ENCODE data around the gene CBFA2T3.
"Not testable (repeated sequence)": the region's sequence is repeated elsewhere in the genome, so short reads cannot be mapped to it uniquely, and the experiment has no call there.

The CBFA2T3 gene

GRCh38 chr16:88977018-88977811, at the start of gene CBFA2T3:
Gene CBFA2T3, minus strand, starts transcription at chr16:88977207. Its CDS starts 400 bp downstream, at chr16:88976807.
- DNase-seq: peak; percentile 4 to 44

GRCh38 chr16:89026121-89026612, 49.2 kb upstream of the CBFA2T3 start:
- DNase-seq: no peak

DNA sequence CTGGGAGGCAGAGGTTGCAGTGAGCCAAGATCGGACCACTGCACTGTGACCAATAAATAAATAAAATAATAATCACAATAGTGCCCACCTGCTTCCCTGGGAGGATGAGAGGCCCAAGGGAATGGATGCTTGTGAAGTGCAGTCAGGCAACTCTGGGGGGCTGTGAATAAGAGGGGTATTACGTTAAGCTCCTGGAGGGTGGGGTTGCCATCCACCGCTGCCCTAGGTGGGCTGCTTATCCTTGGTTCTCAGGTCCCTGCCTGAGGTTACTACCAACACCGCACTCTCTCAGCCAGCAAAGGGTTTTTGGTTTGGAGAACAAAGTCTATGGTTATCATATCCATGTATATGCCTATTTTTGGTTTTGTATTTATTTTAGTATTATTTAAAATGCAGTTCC, 48.6 kb upstream of the CBFA2T3 start:
- no peak for DNase-seq

DNA sequence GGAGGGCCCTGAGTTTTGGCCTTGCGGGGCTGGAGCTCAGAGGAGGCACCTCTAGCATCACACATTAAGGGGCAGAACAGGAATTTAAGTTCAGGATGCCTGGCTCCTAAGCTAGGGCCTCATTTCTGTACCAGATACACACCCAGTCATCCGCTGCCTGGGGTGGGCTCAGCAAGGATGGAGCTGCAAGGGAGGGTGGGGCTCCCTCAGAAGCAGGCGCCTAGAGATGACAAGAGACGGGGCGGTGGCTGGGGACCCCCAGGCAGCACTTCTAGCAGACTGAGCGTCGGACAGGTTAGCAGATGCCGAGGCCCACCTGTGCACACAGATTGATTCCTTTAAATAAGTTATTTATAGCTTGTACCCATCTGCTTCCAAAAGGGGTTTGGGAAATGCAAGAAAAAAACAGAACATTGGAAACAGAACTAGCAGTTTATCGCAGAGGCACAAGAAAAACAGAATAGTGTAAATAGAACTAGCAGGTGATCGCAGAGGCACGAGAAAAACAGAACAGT, 47.6 kb upstream of the CBFA2T3 start:
- DNase-seq: no peak

DNA sequence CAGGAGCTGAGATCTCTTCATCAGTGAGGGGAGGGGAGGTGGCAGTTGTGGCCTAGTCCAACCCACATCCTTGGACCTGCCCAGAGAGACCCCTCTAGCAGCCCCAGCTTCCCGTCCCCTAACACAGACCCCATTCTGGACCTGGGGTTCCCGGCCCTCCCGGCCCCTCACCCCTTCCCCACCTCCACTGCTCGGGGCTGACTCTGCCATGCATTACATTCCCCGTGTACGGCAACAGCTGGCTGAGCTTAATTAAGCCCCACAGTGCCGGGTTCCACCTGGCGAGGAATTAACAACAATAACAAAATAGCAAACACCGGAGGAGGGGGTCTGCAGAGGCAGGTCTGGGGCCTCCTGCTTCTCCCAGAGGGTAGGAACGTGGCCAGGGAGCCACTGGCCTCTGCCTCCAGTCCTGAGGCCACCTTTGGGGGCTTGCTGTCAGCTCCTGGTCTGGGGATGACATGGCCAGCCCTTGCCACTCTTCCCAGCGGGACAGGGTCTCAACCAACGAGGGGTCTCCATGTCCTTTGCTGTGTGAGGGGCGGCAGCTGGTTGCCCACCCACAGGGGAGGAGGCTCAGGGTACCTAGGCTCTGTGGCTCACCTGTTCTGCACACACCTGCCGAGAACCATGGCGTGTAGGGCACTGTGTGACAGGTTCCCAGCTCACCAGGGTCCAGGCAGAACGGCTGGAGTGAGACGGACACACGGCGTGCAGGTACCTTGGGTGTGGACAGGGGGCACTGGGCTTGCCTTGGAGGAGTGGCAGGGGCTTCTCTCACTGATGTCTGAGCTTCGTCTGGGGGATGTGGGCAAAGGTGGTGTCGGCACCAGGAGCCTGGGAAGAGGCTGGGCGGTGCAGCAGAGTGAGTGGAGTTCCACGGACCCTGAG, 46.9 kb upstream of the CBFA2T3 start:
- no peak for DNase-seq

- DNase-seq: no peak
Measured at GRCh38 chr16:89023151-89023551, 46.1 kb upstream of the CBFA2T3 start.

DNA sequence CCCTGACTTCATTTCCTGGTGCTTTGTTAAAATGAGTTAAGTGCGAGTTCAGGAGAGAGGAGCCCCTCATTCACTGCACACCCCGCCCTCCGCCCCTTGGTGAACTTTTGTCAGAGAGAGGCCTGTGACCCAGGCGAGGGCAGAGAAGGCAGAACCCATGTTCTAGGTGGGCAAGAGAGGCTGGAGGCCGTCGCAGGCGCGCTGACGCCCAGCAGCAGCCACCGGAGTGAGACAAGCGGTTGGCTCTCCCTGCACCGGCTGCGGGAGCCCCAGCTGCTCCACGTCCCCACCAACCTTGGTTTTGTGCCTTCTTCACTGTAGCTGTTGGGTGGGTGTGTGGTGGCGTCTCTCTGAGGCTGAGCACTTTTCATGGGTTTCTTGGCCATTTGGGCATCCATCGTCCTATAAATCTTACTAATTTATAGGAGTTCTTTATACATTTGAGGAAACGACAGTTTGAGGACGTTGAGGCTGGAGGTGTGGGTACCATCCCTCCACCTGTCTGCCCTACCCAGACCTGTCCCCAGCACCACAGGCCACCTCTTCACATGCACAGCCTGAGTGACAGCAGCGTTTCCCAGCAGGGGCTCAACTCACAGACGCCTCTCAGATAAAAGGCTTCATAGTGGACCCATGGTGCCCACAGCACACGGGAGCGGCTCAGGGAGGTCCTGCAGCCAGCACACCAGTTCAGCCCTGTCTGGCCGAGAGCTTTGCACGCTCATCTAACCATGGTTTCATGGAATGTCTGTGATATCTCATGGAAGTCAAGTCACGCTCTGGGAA, 45.2 kb upstream of the CBFA2T3 start:
- DNase-seq: no peak

GRCh38 chr16:89020925-89021595, 44.1 kb upstream of the CBFA2T3 start:
- no peak for DNase-seq

GRCh38 chr16:89020068-89020924, 43.3 kb upstream of the CBFA2T3 start:
- DNase-seq: no peak

- no peak for DNase-seq
Measured at GRCh38 chr16:89019511-89019910, 42.5 kb upstream of the CBFA2T3 start.

DNA sequence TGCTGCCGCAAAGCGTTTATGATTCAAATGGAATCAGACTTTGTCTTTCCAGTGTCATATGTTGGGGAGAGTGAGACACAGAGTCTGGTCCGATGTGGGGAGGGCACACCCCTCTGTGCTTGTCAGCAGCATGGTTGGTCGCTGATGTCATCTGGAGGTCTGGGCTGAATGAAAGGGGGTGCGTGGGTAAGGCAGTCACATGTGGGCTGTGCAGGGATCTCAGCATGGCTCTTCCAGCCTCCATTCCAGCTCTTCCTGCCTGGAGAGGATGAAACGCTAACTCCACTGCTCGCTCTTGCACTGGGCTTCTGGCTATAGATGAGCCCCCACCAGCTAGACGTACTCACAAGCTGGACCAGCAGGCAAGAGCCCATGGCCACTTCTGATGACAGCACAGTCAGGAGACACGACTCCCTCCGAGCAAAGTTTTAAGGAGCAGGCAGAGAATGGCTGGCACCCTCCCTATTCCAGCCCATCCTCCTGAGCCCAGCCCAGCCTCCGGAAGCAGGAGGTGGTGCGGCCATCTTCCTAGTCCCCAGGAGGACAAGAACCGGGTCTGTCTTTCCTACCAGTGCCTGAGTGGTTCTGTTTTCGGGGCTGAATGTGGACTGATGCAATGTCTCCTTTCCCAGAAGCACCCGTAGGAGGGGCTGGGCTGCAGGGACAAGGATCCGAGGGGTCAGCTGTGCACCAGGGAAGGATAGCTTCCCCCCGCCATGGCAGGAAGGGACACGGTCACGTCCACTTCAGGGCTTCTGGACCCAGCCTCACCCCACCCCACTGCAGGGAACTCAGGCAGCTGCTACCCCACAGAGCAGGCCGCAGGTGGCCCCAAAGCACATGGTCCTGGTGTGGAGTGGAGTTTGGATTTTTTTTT, 41.5 kb upstream of the CBFA2T3 start:
- DNase-seq: no peak

DNA sequence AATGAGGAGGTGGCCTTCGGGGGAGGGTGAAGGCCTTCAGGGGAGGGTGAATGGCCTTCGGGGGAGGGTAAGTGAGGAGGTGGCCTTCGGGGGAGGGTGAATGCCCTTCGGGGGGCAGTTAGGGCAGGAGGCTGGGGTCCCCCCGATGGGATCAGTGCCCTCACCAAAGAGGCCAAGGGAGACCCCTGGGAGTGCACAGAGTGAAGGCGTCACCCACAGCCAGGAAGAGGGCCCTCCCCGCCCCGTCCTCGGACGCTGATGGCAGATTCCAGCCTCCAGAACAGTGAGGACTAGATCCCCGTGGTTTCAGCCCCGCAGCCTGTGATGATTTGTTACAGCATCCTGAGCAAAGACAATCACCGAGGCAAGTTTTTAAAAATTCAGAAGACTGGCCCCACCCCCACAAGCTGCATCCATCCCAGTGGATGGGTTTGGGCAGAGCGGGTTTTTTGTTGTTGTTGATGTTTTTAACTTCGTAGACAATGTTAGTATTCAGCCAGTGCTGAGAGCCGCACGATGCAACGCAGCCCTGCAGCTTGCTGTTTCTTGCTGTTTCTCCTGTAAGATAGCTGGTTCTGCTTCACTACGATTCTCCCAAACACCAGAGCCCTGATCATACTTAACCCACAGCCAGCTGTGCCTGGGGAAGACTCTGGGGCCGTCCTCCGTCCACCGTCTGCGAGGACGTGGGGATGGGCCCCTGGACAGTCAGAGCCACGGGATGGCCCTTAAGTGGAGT, 40.7 kb upstream of the CBFA2T3 start:
- DNase-seq: no peak

GRCh38 chr16:89016561-89016960, 39.6 kb upstream of the CBFA2T3 start:
- not testable (repeated sequence) for DNase-seq

GRCh38 chr16:89015271-89015859, 38.4 kb upstream of the CBFA2T3 start:
- DNase-seq: no peak

GRCh38 chr16:89014403-89015230, 37.6 kb upstream of the CBFA2T3 start:
- no peak for DNase-seq

- no peak for DNase-seq
Measured at GRCh38 chr16:89013692-89014402, 36.8 kb upstream of the CBFA2T3 start.

- no peak for DNase-seq
Measured at GRCh38 chr16:89013111-89013510, 36.1 kb upstream of the CBFA2T3 start.

Data from hippocampal formation (tissue), 2 donors.